ENCODE data around the gene MEIKIN.
"Not testable (repeated sequence)": the region's sequence is repeated elsewhere in the genome, so short reads cannot be mapped to it uniquely, and the experiment has no call there.

Gene MEIKIN

GRCh38 chr5:131782717-131783116 lies 162.7 kb downstream of the MEIKIN start:
- H3K27me3 ChIP-seq (ENCODE audit: low read depth, low read length): no peaks in the 10 kb centered on the region
- H2AFZ ChIP-seq (ENCODE audit: low read depth, low read length): no peak overlapping the region
- peaks cover 48% of the 10 kb centered on the region for H4K20me1 ChIP-seq (ENCODE audit: insufficient read depth, low read length)
- no peak for TF ChIP-seq EZH2phosphoT487 (IDR thresholded peaks at IDR 0.05; ENCODE audit: low read depth)
- no peak for TF ChIP-seq CTCF (IDR thresholded peaks at IDR 0.05; ENCODE audit: low read depth, low read length)
- no peaks in the 10 kb centered on the region for H3K36me3 ChIP-seq (replicated peaks; ENCODE audit: low read depth, low read length)
- H3K9me3 ChIP-seq (ENCODE audit: insufficient read depth, low read length): no peaks in the 10 kb centered on the region
- no peak overlapping the region for H3K27ac ChIP-seq (ENCODE audit: low read length)
- H3K4me1 ChIP-seq (ENCODE audit: low read length): no peaks in the 10 kb centered on the region
- no peak overlapping the region for H3K4me2 ChIP-seq (ENCODE audit: low read length)
- H3K79me2 ChIP-seq (ENCODE audit: low read length): peaks cover 78% of the 10 kb centered on the region
- H3K9ac ChIP-seq (ENCODE audit: low read length): no peak overlapping the region
- H3K4me3 ChIP-seq (ENCODE audit: low read length): no peak overlapping the region

- not testable (repeated sequence) for H2AFZ ChIP-seq (ENCODE audit: low read depth, low read length); H3K4me2 ChIP-seq (ENCODE audit: low read length); H3K4me1 ChIP-seq (ENCODE audit: low read length); H3K36me3 ChIP-seq (replicated peaks; ENCODE audit: low read depth, low read length); H3K4me3 ChIP-seq (ENCODE audit: low read length); H3K27ac ChIP-seq (ENCODE audit: low read length); H3K9me3 ChIP-seq (ENCODE audit: insufficient read depth, low read length); H3K9ac ChIP-seq (ENCODE audit: low read length); H3K27me3 ChIP-seq (ENCODE audit: low read depth, low read length)
- Histone ChIP-seq H4K20me1 (ENCODE audit: insufficient read depth, low read length) (peaks cover 43% of the 10 kb centered on the region), H3K79me2 (ENCODE audit: low read length) (peaks cover 74% of the 10 kb centered on the region)
These were observed 167.3 kb downstream of the MEIKIN start for GRCh38 chr5:131778141-131778540.

GRCh38 chr5:131776450-131776849 lies 169.0 kb downstream of the MEIKIN start:
- Histone ChIP-seq H3K9ac (ENCODE audit: low read length) (no peak overlapping the region), H3K27ac (ENCODE audit: low read length) (no peak overlapping the region), H3K27me3 (ENCODE audit: low read depth, low read length) (no peaks in the 10 kb centered on the region), H2AFZ (ENCODE audit: low read depth, low read length) (no peak overlapping the region), H3K4me3 (ENCODE audit: low read length) (no peak overlapping the region), H3K4me2 (ENCODE audit: low read length) (no peak overlapping the region), H3K36me3 (replicated peaks; ENCODE audit: low read depth, low read length) (no peaks in the 10 kb centered on the region), H3K79me2 (ENCODE audit: low read length) (peaks cover 74% of the 10 kb centered on the region), H3K9me3 (ENCODE audit: insufficient read depth, low read length) (no peaks in the 10 kb centered on the region), H4K20me1 (ENCODE audit: insufficient read depth, low read length) (peaks cover 52% of the 10 kb centered on the region), H3K4me1 (ENCODE audit: low read length) (no peaks in the 10 kb centered on the region)
- TF ChIP-seq EZH2phosphoT487 (IDR thresholded peaks at IDR 0.05; ENCODE audit: low read depth): no peak
- TF ChIP-seq CTCF (IDR thresholded peaks at IDR 0.05; ENCODE audit: low read depth, low read length): no peak

- Histone ChIP-seq H3K9me3 (ENCODE audit: insufficient read depth, low read length) (no peaks in the 10 kb centered on the region), H3K9ac (ENCODE audit: low read length) (no peak overlapping the region), H3K27ac (ENCODE audit: low read length) (no peak overlapping the region), H3K4me1 (ENCODE audit: low read length) (no peaks in the 10 kb centered on the region), H3K27me3 (ENCODE audit: low read depth, low read length) (no peaks in the 10 kb centered on the region), H3K36me3 (replicated peaks; ENCODE audit: low read depth, low read length) (no peaks in the 10 kb centered on the region), H3K4me2 (ENCODE audit: low read length) (no peak overlapping the region), H2AFZ (ENCODE audit: low read depth, low read length) (no peak overlapping the region), H4K20me1 (ENCODE audit: insufficient read depth, low read length) (peaks cover 60% of the 10 kb centered on the region), H3K79me2 (ENCODE audit: low read length) (peaks cover 74% of the 10 kb centered on the region), H3K4me3 (ENCODE audit: low read length) (no peak overlapping the region)
- TF ChIP-seq CTCF (IDR thresholded peaks at IDR 0.05; ENCODE audit: low read depth, low read length) (no peak), EZH2phosphoT487 (IDR thresholded peaks at IDR 0.05; ENCODE audit: low read depth) (no peak)
These were observed 170.7 kb downstream of the MEIKIN start for GRCh38 chr5:131774652-131775367.
